NK-92 (cell line): Measurements from ENCODE around the gene TRA2B.
"Not testable (repeated sequence)": the region's sequence is repeated elsewhere in the genome, so short reads cannot be mapped to it uniquely, and the experiment has no call there.

Experiments used
- DNase-seq: peaks from one replicate; lab custom pipeline; 2025; ENCODE audit not compliant: unreplicated experiment; lab: John Stamatoyannopoulos, UW

The TRA2B gene

DNA sequence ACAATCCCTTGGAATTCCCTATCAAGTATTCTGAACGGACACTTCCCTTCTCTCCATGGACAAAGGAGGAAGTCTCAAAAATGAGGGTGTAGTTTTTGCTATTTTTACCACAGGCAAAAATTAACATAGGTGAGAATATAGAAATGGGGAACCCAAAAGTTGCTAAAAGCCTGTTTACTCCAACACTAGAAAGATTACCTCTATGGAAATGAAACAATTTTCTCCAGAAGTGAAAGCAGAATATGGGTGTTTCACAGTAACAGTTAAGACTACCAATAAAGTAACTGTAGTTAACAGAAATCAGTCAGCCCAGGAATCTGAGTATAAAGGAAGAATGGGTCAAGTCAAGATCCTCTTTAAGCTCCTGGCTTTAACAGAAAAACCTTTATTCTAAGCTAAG lies 9.3 kb downstream of the TRA2B start:
- DNase-seq: no peak

DNA sequence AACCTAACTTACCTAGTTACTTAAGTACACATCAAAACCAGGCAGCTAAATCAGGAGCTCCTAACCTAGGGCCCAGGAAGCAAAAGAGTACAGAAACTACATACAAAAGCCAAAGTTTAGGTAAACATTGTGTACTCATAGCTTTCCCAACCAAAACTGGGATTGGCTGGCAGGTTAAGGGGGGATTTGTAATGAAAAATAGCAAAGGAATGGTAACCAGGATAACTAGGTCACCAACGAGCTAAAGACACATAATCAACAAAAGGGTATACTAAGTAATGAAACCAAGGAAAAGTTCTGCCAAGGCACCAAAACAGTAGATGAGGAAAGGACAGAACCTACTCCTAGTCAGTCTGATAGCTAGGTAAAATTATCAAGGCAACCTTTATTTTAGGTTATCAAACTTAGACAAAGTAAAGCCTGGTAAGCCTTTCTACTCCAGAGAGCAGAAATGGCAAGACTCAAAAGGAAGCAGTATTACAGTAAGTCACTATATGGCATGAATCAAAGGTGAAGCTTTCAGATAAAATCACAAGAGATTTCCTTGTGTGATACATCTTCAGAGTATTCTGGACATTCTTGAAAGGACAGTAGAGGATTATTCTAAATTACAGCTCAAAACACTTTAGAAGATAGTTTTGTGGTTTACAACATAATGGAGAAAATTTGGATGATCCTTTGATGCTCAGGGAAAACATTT lies 10.2 kb downstream of the TRA2B start:
- DNase-seq: no peak

DNA sequence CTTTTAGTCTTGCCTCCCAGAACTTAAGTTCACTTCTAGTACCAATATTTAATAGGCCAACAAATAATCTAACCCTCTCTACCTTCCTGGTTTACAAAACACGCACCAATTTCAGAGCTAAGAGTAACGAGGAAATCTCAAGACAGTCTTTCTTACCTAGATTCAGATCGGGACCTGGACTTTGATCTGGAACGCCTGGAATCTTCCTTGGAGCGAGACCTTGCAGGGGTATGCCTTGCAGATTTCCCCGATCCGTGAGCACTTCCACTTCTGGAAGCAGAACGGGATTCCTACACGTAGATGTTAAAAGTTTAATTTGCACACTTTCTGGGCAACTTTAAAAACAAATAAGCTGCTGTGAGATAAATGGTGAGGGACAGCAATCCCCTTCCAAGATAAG lies 11.4 kb downstream of the TRA2B start:
- DNase-seq: no peak

DNA sequence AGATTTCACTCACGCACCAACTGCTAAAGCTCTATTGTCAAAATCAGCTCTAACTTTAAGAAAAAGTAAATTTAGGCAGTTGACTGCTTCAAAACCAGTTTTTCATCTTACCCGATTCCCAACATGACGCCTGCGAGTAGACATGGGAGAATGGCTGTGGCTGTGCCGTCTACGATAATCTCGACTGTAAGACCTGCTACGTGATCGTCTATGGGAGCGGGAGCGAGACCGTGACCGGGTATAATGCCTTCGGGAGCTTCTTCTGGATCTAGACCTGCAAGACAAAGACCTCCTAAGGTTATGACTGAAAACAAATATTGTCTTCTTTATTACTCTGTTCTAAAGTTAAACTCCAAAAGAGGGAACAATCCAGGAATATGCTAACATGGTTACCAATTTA lies 12.5 kb downstream of the TRA2B start:
- no peak for DNase-seq

DNA sequence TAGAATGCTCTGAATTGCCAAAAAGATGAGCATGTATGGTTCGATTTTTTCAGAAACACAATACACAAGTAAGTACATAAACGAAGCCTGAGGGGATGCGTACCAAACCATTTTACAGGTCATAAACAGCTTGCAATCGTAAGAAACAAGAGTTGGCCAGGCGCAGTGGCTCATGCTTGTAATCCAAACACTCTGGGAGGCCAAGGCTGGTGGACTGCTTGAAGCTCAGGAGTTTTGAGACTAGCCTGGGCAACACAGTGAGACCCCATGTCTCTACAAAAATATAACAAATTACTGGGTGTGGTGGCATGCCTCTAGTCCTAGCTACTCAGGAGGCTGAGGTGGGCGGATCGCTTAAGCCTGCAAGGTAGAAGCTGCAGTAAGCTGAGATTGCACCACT lies 13.4 kb downstream of the TRA2B start:
- no peak for DNase-seq

DNA sequence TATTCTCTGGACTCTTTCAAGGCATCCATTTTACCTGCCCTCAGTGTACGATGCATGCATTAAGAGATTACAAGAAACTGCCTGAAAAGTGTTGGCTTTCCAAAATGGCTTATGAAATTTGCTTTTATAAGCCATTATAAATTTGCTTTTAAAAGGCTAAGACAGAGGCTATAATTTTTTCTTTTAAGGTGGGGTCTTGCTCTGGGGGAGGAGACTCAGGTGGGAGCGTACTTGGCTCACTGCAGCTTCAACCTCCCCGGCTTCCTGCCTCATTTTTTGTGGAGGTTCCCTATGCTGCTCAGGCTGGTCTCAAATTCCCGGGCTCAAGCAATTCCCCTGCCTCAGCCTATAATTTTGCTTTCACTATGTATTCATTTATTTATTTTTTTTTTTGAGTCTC lies 17.6 kb downstream of the TRA2B start:
- no peak for DNase-seq

DNA sequence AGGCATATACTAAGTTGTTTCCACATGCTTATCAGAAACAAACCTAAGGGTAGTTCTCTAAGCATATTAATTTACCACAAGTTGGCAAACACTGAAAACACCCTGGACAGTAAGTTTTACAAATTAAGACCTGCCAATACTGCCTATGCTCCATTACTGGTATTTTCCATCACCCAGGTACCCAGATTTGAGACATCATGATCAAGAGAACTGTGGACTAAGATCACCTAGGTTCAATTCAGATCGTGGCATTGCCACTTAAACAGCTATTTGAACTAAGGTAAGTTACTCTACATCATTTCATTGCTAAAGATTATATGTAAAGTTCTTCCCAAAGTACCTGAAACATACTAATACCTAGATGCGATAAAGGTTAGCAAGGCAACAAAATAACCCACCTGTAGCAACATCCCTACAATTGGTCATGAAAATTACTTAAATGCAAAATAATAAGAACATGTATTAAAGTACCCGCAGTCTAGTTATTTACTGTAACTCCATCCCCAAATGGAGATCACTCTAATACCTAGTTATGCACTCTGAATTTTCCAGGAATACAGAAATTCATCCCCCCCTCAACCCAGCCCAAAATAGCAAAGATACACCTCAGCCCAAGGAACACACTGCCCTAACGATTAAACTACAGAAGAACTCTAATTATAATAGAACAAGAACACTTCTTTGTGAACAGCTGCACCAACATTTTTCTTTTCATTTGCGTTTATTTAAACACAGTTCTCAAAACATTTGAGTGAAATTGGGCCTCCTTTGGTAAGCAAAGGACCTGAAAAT lies 21.6 kb downstream of the TRA2B start:
- DNase-seq: no peak

DNA sequence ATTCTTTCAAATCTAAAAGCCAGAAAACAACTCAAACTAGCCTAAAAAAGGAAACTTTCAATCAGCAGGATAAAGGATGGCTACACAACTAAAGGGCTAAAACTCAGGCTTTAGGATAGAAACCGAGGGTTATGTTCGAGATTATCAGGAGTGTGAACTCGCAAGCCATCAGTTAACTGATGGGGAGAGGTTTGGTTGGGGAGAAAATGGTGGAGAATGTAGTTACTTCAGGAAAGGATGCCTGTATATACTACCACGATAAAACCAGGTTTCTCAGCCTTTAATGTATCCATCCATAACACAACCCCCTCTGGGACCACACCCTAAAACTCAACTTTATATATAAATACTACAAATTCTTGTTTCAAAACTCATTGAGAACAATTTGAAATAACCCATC lies 22.2 kb downstream of the TRA2B start:
- no peak for DNase-seq

DNA sequence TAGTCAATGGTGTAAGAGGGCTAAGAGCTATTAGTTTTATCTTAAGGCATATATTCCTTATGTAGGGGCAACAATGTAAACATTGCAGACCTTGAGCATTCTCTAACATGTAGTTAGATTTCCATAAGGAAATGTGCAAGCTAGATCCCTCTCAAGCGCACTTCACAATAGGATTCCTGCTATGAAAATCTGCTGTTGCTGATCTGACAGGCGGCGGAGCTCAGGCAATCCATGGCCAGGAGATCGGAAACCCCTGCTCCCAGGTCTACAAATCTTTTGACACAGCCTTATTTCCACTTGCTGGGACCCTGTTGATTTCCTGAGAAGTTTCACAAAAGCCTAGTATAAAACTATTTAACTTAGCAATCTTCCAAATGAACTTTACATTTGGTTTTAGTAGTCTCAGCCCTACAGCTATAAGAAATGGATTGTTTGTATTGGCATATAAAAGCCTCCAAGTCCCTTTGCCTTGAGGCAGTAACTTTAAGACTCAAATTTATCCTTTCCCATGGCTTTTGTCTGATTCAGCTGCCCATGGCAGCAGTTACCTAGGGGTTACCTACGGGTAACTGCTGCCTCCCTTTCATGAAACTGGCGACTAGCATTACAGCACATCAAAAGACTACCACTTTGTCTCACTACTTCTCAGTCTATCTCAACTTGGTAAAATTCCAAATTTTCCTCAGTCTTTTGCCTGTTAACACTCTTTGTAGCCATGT lies 22.7 kb downstream of the TRA2B start:
- DNase-seq: no peak

DNA sequence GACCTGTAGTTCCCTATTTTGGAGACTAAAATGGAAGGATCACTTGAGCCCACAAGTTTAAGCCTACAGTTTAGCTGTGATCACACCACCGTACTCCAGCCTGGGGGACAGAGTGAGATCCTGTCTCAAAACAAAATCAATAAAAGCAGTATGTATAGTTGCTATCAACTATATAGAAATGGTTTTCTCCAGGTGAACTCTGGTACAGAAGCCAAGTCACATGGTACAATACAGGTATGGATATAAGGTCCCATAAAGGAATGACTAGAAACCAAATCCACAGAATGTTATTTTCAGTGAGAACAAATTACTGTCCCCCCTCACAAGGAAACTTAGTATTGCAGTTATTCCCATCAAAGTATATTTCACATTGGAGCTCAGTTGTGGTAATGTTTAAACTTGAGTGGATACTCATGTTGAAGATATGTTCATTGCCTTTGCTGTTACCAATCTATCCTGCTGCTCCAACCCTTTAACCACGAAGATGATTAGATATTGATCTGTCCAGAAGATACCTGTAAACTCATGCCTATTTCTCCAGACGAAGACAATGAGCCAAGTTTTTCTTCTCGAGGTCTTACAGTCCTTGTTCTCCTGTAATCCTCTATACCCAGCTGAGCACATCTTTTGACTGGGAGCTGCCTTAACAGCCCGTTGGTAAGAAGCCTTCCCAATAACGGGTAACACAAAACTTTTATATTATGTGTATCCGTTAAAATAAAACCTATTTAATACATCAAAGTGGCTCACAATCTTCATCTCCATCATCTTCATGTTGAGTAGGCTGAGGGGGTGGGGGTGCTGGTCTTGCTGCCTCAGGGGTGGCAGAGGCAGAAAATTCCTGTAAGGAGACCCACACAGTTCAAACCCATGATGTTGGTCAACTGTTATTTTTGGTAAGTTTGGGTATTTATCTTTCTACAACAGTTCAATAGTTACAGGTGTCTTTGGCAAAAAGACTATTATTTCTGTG lies 24.6 kb downstream of the TRA2B start:
- DNase-seq: no peak

DNA sequence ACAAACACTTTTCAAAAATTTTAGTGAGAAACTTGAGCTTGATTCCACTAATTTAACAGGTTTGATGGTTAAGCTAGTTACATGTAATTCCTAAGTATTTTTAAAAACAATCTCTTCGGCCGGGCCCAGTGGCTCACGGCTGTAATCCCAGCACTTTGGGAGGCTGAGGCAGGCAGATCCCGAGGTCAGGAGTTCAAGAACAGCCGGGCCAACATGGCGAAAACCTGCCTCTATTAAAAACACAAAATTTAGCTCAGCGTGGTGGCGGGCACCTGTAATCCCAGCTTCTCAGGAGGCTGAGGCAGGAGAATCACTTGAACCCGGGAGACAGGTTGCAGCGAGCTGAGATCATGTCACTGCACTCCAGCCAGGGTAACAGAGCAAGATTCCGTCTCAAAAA lies 25.3 kb downstream of the TRA2B start:
- no peak for DNase-seq

DNA sequence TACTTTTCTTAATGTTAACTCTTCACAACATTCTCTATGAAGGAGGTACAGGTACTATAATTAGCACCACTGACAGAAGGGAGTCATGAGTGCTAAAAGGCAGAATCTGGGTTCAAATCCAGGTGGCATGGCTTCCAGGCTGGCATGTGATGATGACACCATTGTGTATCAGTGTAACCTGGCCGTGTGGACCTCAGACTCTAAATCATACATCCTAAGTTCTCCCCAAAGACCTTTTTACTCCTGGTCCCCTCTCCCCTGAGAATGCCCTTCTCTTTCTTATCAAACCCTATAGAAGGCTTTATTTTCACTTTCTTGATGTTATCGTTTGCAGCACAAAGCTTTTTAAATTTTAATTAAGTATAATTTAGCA lies 26.8 kb downstream of the TRA2B start:
- not testable (repeated sequence) for DNase-seq

DNA sequence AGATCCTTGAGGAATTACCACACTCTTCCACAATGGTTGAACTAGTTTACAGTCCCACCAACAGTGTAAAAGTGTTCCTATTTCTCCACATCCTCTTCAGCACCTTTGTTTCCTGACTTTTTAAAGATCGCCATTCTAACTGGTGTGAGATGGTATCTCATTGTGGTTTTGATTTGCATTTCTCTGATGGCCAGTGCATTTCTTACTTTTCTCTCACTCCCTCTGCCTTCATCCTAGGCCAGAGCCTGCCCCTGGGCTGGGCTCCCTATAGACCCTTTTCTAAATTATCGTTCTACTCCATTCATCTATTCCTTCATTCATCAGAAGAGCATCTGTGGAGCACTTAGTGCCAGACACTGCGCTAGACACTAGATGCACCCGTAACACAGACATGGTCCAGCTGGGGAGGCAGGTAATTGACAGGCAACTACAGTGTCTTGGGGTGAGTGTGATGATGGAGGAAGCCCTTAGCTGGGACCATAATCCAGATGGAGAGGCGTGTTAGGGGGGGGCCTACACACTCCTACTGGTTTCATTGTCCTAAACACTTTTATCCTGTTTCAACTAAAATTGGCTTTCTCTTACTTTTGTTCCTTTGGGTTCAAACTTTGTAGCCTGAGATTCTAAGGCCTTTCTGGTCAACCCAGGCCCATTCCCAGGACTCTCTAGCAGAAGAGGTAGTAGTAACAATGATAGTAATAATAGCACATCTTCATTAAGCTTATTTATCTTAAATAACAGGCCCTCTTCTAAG lies 27.3 kb downstream of the TRA2B start:
- DNase-seq: not testable (repeated sequence)

DNA sequence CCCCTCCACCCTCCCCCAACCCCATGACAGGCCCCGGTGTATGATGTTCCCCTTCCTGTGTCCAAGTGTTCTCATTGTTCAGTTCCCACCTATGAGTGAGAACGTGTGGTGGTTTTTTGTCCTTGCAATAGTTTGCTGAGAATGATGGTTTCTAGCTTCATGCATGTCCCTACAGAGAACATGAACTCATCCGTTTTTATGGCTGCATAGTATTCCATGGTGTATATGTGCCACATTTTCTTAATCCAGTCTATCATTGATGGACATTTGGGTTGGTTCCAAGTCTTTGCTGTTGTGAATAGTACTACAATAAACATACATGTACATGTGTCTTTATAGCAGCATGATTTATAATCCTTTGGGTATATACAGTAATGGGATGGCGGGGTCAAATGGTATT lies 27.9 kb downstream of the TRA2B start:
- not testable (repeated sequence) for DNase-seq

DNA sequence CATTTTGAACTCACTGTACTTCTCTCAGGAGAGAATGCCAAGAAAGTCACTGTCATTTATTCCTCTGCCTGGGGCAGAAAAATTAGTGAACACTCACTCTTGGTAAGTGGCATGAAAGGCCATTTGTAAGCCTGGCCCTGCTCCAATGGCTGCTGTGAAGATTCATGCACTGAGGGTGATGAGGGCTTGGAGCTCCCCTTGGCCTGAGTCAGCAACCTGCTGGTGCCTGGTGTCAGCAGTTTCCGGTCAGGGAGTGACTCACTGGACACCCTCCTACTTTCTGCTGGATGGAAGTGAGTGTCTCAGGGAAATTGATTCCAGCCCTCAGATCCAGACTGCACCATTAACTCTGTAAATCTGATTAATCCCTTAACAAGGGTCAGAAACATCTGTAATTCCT lies 37.6 kb downstream of the TRA2B start:
- no peak for DNase-seq

DNA sequence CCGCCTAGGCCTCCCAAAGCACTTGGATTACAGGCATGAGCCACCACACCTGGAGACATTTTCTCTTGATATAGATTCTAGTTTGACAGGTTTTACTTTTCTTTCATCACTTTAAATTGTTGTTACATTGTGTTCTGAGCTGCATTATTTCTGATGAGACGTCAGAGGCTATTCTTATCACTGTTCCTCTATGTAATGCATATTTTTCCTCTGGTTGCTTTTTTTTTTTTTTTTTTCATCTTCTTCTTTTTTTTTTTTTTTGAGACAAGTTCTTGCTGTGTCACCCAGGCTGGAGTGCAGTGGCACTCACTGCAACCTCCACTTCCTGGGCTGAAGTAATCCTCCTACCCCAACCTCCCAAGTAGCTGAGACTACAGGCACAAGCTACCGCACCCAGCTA lies 41.2 kb downstream of the TRA2B start:
- no peak for DNase-seq

DNA sequence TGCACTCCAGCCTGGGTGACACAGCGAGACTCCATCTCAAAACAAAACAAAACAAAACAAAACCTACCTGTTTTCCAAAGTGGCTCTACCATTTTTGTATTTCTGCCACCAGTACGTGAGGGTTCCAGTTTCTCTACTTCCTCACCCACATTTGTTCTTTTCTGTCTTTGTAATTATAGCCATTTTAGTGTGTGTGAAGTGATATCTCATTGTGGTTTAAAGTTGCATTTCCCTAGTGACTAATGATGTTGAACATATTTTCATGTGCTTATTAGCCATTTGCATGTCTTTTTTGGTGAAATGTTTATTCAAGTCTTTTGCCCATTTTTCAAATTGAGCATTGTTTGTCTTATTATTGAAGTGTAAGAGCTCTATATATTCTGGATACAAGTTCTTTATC lies 50.7 kb downstream of the TRA2B start:
- DNase-seq: no peak

DNA sequence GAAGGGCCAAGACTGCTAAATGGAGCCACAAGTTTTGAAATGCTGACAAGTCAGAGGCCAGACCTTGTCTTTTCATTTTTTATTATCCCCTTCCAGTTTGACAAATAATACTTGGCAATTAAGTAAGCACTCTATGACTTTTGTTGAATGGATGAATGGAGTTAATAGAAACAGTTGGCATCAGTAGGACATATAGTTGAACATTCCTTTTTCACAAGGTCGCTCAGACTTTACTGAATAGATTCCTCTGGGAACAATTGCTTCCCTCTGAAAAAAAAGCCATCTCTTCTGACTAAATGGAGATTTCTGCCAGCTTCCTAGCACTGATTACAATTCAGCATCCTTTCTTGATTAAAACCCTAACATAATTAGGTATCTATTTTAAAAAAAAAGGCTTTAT lies 53.2 kb downstream of the TRA2B start:
- DNase-seq: no peak

DNA sequence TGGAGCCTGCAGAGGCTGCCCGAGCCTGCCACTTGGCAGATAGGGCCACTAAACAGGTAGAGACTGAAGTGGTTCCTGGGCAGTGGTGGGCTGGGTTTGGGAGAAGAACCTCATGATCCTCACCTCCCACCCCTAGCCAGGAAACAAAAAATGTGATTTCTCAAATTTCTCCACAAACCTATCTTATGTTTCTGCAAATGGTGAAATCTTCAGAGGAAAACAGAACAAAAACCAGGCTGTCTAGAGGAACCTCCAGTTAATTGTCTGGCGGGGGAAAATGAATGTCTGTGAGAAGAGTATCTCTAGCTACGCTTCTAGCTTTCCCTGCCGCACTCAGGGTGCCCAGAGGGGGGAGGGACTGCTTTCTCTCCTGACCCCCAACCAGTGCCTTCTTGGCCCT lies 55.9 kb downstream of the TRA2B start:
- DNase-seq: no peak

DNA sequence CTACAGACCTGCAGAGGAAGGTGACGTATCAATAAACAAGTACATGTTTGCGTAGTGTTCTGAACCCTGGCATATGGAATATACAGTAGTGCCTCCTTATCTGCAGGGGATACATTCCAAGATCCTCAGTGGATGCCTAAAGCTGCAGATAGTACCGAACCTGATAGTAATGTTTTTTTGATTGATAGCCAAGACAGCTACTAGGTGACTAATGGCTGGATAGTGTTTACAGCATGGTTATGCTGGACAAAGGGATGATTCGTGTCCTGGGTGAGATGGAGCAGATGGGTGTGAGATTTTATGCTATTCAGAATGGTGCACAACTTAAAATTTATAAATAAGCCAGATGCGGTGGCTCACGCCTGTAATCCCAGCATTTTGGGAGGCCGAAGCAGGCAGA lies 57.2 kb downstream of the TRA2B start:
- DNase-seq: no peak
